Adrenal gland (tissue), 5 donors: Measurements from ENCODE around the gene C6orf52.

Experiments
- CTCF ChIP-seq, 6 experiments: fragments of 450-650 bp in 4 of 6; fragments of 200-600 bp in 2 of 6; sonication (generic) in 1 of 6; IDR thresholded peaks; 1 replicate in 5 of 6; 2 replicates in 1 of 6; pipeline versions ENCODE4 v1.5.1 to v1.8.0; 2016 to 2021; ENCODE audit warnings: antibody characterized with exemption in 6 of 6, mild to moderate bottlenecking in 2 of 6, moderate library complexity in 1 of 6
- POLR2A ChIP-seq, 2 donors: fragments of 450-650 bp; IDR thresholded peaks; one replicate each; pipeline ENCODE4 v1.6.1; 2017; ENCODE audit warnings: antibody characterized with exemption in 2 of 2, mild to moderate bottlenecking in 2 of 2, moderate library complexity in 1 of 2
- donor health status: DM: no; HTN: no; CAD: no.

GRCh38 chr6:10713962-10714361 is 19.5 kb upstream of the C6orf52 start:
- no peak for TF ChIP-seq CTCF (IDR thresholded peaks at IDR 0.05)
- no peak for TF ChIP-seq POLR2A (IDR thresholded peaks at IDR 0.05)
